Measurements from ENCODE around the gene ERN2. TPM values are rescaled to one million over a fixed set of nuclear protein-coding genes. Genes with fewer than 3 reads are reported as not detected.

Gene ERN2
- total RNA-seq, 8 experiments from 2014 or later, result 0.04 to 7.4 (median 1.4) TPM; not detected in 2

DNA sequence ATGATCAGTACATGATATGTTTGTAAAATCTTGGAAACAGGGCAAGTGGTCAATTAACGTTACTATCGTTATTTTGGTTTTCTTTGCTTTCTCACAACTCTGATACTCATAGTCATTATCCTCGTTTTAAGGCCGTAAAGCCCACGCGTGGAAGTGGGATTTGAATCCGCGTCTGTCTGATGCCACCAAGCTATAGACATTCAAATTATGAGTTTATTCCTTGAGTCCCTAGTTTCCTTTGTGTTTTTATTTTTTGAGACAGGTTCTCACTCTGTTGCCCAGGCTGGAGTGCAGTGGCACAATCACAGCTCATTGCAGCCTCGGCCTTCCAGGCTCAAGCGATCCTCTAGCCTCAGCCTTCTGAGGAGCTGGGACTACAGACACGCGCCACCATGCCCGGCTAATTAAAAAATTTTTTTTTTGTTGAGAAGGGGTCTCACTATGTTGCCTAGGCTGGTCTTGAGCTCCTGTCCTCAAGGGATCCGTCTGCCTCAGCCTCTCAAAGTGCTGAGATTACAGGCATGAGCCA lies 70.7 kb downstream of the ERN2 start:
- H3K27ac ChIP-seq, result peak overlapping the region; percentile 77 to 92
- in situ Hi-C loops (cut with MboI; ENCODE audit: low pct_unique_long_range_greater_than_20kb in 2 of 9, low sequenced_read_pairs in 9 of 9, unreplicated experiment in 9 of 9), result no loop called here

DNA sequence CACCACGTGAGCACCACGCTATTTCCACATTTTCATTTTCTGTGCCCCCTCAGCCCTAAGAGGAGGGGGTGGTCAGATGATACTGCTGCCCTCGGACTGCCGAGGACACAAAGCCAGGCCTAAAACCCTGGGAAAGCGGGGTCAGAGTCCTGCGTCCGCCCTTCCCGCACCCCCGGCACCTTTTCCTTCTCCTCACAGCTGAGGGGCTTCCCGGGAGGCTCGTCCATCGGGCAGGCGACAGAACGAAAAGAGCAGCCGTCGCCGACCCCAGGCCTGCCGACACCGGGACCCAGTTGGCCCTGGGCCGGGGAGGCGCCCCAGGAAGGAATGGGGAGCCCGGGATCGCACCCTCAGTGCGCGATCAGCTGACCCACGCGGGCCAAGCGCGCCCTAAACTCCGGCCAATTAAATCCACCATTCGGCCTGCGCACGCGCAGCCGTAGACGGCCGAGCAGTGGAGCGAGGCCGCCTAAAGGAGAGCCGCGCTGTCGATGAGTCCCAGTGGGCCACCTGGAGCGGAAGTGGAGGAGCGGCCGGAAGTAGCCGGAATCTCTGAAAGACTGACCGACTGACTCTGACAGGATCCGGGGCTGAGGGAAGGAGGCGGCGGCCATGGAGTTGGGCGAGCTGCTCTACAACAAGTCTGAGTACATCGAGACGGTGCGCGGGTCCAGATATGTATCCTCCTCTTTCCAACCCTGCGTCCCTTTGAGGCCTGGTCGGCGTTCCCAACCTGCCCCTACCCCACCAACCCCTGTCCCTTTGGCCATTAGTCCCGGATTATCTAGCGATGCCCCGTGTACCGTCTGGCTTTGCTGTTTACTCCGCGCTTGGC lies 71.9 kb downstream of the ERN2 start, which contains the start of the genes DCTN5 and PALB2:
TSS of gene DCTN5 (plus strand) at position 536 of the 835 bp plus-strand sequence. CDS start at position 613, 77 bp downstream.
TSS of gene PALB2 (minus strand) at position 380 of the 835 bp plus-strand sequence. CDS start at position 227, 153 bp downstream.
- peak within 1 kb of the TSS; percentile 77 to 92 for H3K27ac ChIP-seq
- in situ Hi-C loops (cut with MboI; ENCODE audit: low pct_unique_long_range_greater_than_20kb in 2 of 9, low sequenced_read_pairs in 9 of 9, unreplicated experiment in 9 of 9), result no loop called here
- 0 to 13% (median 0%) methylated on average over 1 to 17 of the region's 64 CpGs; no CpG with 5 or more reads in 2 of the 10 experiments for WGBS, 10 experiments
- H3K4me1 ChIP-seq (replicated peaks in 1 of 2), result peaks cover 6 to 13% of the 10 kb centered on the region in 2 donors
- peak within 1 kb of the TSS; percentile 63 to 95 (median 84) for H3K4me3 ChIP-seq
- peak; percentile 96 to 99 (median 99) for ATAC-seq (replicated peaks in 6 of 8)

More for the DNA sequence above, 70.7 kb downstream of the ERN2 start:
- WGBS, 10 experiments, result 0 to 91% (median 40%) methylated on average over 2 to 12 of the region's 14 CpGs; no CpG with 5 or more reads in 1 of the 10 experiments
- H3K4me3 ChIP-seq, result peak overlapping the region; percentile 63 to 95 (median 84)
- ATAC-seq (replicated peaks in 6 of 8), result no peak
- peaks cover 6 to 13% of the 10 kb centered on the region in 2 donors for H3K4me1 ChIP-seq (replicated peaks in 1 of 2)

DNA sequence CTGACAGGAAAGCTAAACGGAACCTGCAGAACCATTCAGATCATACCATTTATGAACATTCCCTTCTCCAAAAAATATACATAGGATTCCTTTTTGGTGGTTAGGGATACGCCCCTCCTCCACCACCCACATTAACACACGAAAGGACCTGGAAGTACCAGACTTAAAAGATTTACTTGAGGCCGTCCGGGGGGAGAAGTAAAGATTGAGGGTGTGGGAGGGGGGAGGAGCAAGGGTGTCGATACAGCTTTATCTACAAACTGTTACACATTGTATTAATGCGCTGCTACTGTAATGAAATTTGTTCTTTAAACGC lies 72.4 kb downstream of the ERN2 start:
- peak overlapping the region; percentile 63 to 95 (median 84) for H3K4me3 ChIP-seq
- ATAC-seq (replicated peaks in 6 of 8), result peak in 2 of 8 experiments; percentile 12 to 25
- WGBS, 10 experiments, result 0 to 40% (median 2%) methylated on average over 1 to 6 of the region's 8 CpGs; no CpG with 5 or more reads in 2 of the 10 experiments

More for the DNA sequence above, 72.4 kb downstream of the ERN2 start:
- peak overlapping the region; percentile 31 to 92 for H3K27ac ChIP-seq
- in situ Hi-C loops (cut with MboI; ENCODE audit: low pct_unique_long_range_greater_than_20kb in 2 of 9, low sequenced_read_pairs in 9 of 9, unreplicated experiment in 9 of 9), result no loop called here
- peaks cover 6 to 13% of the 10 kb centered on the region in 2 donors for H3K4me1 ChIP-seq (replicated peaks in 1 of 2)

Other genes with a start within 250 kb of the ERN2 start
- 10 to 100 TPM; 14.3 to 50.0 (median 19.8) TPM for gene GGA2, start 202.7 kb downstream of the ERN2 start, total RNA-seq
- 10 to 100 TPM; 15.2 to 40.6 (median 26.4) TPM for gene EARS2, start 155.9 kb downstream of the ERN2 start, total RNA-seq
- 10 to 100 TPM; 43.7 to 72.5 (median 60.3) TPM for gene UBFD1, start 155.5 kb downstream of the ERN2 start, total RNA-seq
- gene NDUFAB1, start 116.9 kb downstream of the ERN2 start, total RNA-seq, result 100 to 1,000 TPM in 7 of 8 experiments, 10 to 100 TPM in 1; 91.2 to 165 (median 130) TPM
- 10 to 100 TPM in 5 of 8 experiments, 1 to 10 TPM in 3; 7.3 to 20.5 (median 13.2) TPM for gene PALB2, start 71.9 kb downstream of the ERN2 start, total RNA-seq
- 10 to 100 TPM; 35.5 to 58.2 (median 44.9) TPM for gene DCTN5, start 71.8 kb downstream of the ERN2 start, total RNA-seq
- 10 to 100 TPM in 3 of 8 experiments, 1 to 10 TPM in 4, under 1 TPM in 1; 0.92 to 70.2 (median 4.3) TPM for gene PLK1, start 34.3 kb downstream of the ERN2 start, total RNA-seq
- 1 to 10 TPM in 2 of 8 experiments, under 1 TPM in 1, not detected in 5; 0.19 to 5.5 (median 2.9) TPM for gene CHP2, start 41.8 kb upstream of the ERN2 start, total RNA-seq
- gene PRKCB, start 122.8 kb upstream of the ERN2 start, total RNA-seq, result 10 to 100 TPM in 2 of 8 experiments, 1 to 10 TPM in 3, under 1 TPM in 3; 0.10 to 21.0 (median 4.8) TPM

Data from motor neuron (in vitro differentiated cells).